ENCODE results near the gene ADCK1.

Gene ADCK1

DNA sequence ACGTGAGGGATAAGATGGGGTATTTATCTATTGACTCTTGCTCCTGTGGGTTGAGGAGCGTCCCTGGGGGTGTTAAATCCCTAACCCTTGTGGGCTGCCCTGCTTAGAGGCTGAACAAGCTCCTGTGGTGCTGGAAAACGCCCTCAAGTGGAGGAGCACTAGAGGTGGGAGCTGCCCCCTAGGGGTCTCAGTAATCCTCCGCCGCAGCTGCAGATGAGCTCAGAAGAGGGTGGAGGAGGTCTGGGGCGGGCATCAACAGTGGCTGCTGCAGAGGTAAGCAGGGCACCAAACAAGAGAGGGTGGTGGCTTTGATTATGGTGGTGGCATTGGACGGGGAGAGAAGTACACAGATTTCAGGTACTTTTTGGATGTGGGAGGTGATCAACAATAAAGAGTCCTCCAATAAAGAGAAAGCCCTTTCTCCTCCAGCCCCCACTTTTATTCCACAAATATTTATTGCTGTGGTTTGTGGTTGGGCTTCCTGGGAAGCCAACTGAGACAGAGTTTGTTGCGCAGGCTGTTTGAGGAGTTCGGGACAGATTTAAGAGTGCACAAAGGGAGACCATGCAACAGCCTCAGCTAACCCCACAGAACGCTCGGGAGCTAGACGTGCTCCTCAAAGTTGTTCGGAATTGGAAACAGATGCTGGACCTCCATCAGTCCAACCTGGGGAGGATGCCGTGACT, 179.9 kb downstream of the ADCK1 start:
- no peak overlapping the region for H3K4me3 ChIP-seq (ENCODE audit: low read length in 2 of 2)
- no peaks in the 10 kb centered on the region for H3K27me3 ChIP-seq (ENCODE audit: control insufficient read depth in 2 of 2, insufficient read depth in 2 of 2, low read length in 2 of 2)
- no peak overlapping the region for H3K27ac ChIP-seq (ENCODE audit: low read depth in 2 of 2, low read length in 2 of 2)
- H3K9me3 ChIP-seq (ENCODE audit: control insufficient read depth in 2 of 2, low read length in 2 of 2), result no peaks in the 10 kb centered on the region
- H3K36me3 ChIP-seq (ENCODE audit: control insufficient read depth in 2 of 2, insufficient read depth in 2 of 2, low read length in 2 of 2), result no peaks in the 10 kb centered on the region
- H3K9ac ChIP-seq (ENCODE audit: low read depth in 1 of 2, low read length in 2 of 2), result no peak overlapping the region
- H3K4me1 ChIP-seq (ENCODE audit: control insufficient read depth in 2 of 2, insufficient read depth in 2 of 2, low read length in 2 of 2), result peaks cover 0 to 2% of the 10 kb centered on the region in 2 donors

DNA sequence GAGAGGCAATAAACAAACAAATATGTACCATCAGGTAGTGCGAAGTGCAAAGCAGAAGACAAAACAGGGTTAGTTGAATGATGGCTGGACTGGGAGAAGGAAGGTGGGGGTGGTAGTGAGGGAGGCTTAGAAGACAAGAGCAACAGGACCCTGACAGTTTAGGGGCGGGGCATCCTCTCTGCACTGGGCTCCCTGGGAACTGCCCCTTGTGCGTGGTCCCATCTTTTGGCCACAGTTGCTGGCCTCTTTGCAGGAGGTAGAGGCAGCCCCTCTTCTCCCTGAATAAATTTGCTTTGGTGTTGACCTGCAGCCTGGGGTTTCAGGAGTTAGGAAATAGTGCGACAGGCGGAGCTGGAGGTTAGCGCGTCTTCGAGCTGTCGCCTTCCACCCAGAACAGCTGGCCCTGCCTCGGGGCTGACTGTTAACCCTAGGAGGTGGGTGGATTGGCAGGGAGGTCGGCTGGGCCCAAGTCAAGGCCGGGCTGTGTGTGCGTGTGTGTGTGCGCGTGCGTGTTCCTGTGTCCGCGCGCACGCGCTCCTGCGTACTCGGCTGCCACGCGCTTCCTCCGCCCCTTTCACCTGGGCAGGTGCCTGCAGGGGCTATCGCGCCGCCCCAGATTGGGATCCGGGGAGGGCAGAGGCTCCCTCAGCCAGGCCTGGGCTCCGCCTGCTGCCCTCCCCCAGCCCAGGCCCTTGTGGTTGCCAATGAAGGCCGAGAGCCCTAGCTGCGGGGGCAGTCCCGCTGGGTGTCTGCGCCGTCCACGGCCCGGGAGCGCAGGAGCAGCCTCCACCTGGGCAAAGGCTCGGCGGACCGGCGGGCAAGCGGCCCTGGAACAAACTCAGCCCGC, 180.8 kb downstream of the ADCK1 start:
- Histone ChIP-seq H3K4me1 (ENCODE audit: control insufficient read depth in 2 of 2, insufficient read depth in 2 of 2, low read length in 2 of 2) (peaks cover 0 to 2% of the 10 kb centered on the region in 2 donors), H3K9me3 (ENCODE audit: control insufficient read depth in 2 of 2, low read length in 2 of 2) (no peaks in the 10 kb centered on the region), H3K4me3 (ENCODE audit: low read length in 2 of 2) (peak overlapping the region; percentile 46 to 63), H3K27ac (ENCODE audit: low read depth in 2 of 2, low read length in 2 of 2) (no peak overlapping the region), H3K9ac (ENCODE audit: low read depth in 1 of 2, low read length in 2 of 2) (peak overlapping the region in 1 of 2 donors; percentile 17), H3K36me3 (ENCODE audit: control insufficient read depth in 2 of 2, insufficient read depth in 2 of 2, low read length in 2 of 2) (no peaks in the 10 kb centered on the region), H3K27me3 (ENCODE audit: control insufficient read depth in 2 of 2, insufficient read depth in 2 of 2, low read length in 2 of 2) (no peaks in the 10 kb centered on the region)
